Measurements from ENCODE around the gene SLC1A7.

Gene SLC1A7

GRCh38 chr1:53132176-53132575 lies 10.3 kb downstream of the SLC1A7 start:
- no peak for DNase-seq

GRCh38 chr1:53131590-53131938 lies 10.9 kb downstream of the SLC1A7 start:
- no peak for DNase-seq

GRCh38 chr1:53130878-53131589 lies 11.4 kb downstream of the SLC1A7 start:
- no peak for DNase-seq

GRCh38 chr1:53130598-53130877 lies 11.9 kb downstream of the SLC1A7 start:
- no peak for DNase-seq

GRCh38 chr1:53129891-53130597 lies 12.4 kb downstream of the SLC1A7 start:
- no peak for DNase-seq

GRCh38 chr1:53128401-53128800 lies 14.0 kb downstream of the SLC1A7 start:
- no peak for DNase-seq

- DNase-seq, result no peak
Observed at GRCh38 chr1:53127546-53127945, 14.9 kb downstream of the SLC1A7 start.

GRCh38 chr1:53126495-53126894 lies 15.9 kb downstream of the SLC1A7 start:
- no peak for DNase-seq

- DNase-seq, result no peak
Observed at GRCh38 chr1:53125623-53126360, 16.6 kb downstream of the SLC1A7 start.

- no peak for DNase-seq
Observed at GRCh38 chr1:53125122-53125521, 17.3 kb downstream of the SLC1A7 start.

GRCh38 chr1:53123453-53124140 lies 18.8 kb downstream of the SLC1A7 start:
- DNase-seq, result no peak

- DNase-seq, result no peak
Observed at GRCh38 chr1:53122961-53123413, 19.5 kb downstream of the SLC1A7 start.

- no peak for DNase-seq
Observed at GRCh38 chr1:53122201-53122885, 20.1 kb downstream of the SLC1A7 start.

GRCh38 chr1:53121319-53122172 lies 20.9 kb downstream of the SLC1A7 start:
- DNase-seq, result no peak

- no peak for DNase-seq
Observed at GRCh38 chr1:53120659-53121058, 21.8 kb downstream of the SLC1A7 start.

GRCh38 chr1:53117836-53118235 lies 24.6 kb downstream of the SLC1A7 start:
- DNase-seq, result no peak

- no peak for DNase-seq
Observed at GRCh38 chr1:53116933-53117600, 25.4 kb downstream of the SLC1A7 start.

GRCh38 chr1:53116307-53116810 lies 26.1 kb downstream of the SLC1A7 start:
- DNase-seq, result no peak

- no peak for DNase-seq
Observed at GRCh38 chr1:53115403-53116306, 26.8 kb downstream of the SLC1A7 start.

Measured in activated gamma-delta T cell (primary cell).